Right lobe of liver (tissue), 4 donors: Measurements from ENCODE around the gene MYO5B.

ENCODE experiments used
- POLR2A ChIP-seq: fragments of 450-650 bp; IDR thresholded peaks from one replicate; pipeline ENCODE4 v1.6.1; 2017; ENCODE audit warnings: antibody characterized with exemption, mild to moderate bottlenecking
- TF ChIP-seq, protein P1 (sequence below), 4 donors: fragments of 200-600 bp in 3 of 4; fragments of 450-650 bp in 1 of 4; IDR thresholded peaks; one replicate each; pipeline versions ENCODE4 v1.5.1 to v1.8.0; 2016 to 2022; ENCODE audit warnings: antibody characterized with exemption in 4 of 4, mild to moderate bottlenecking in 2 of 4
- donor health status: DM: no; HTN: no; CAD: no.
- donor health status: DM: no; HTN: no; CAD: no.
- donor health status: DM: no; HTN: yes; CAD: no.

GRCh38 chr18:50131591-50131990, 63.4 kb downstream of the MYO5B start:
- no peak for TF ChIP-seq POLR2A
- TF ChIP-seq, protein P1, sequence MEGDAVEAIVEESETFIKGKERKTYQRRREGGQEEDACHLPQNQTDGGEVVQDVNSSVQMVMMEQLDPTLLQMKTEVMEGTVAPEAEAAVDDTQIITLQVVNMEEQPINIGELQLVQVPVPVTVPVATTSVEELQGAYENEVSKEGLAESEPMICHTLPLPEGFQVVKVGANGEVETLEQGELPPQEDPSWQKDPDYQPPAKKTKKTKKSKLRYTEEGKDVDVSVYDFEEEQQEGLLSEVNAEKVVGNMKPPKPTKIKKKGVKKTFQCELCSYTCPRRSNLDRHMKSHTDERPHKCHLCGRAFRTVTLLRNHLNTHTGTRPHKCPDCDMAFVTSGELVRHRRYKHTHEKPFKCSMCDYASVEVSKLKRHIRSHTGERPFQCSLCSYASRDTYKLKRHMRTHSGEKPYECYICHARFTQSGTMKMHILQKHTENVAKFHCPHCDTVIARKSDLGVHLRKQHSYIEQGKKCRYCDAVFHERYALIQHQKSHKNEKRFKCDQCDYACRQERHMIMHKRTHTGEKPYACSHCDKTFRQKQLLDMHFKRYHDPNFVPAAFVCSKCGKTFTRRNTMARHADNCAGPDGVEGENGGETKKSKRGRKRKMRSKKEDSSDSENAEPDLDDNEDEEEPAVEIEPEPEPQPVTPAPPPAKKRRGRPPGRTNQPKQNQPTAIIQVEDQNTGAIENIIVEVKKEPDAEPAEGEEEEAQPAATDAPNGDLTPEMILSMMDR (IDR thresholded peaks at IDR 0.05): no peak
